Myocyte (in vitro differentiated cells): ENCODE data around the gene COL5A3. TPM values are rescaled to one million over a fixed set of nuclear protein-coding genes. Genes with fewer than 3 reads are reported as not detected.
"Not testable (repeated sequence)": the region's sequence is repeated elsewhere in the genome, so short reads cannot be mapped to it uniquely, and the experiment has no call there.

Experiments used
- DNase-seq: peaks from one replicate; pipeline ENCODE4 v3.0.0-alpha.2; 2012; ENCODE audit warnings: low read depth
- total RNA-seq: library from RNA; depleted of rRNA; stranded (reverse); fragments of >200 nt; gene quantifications from 2 replicates; pipeline ENCODE4 v1.2.3, GENCODE V29; 2014

Gene COL5A3
- total RNA-seq, 1 donor from 2014 or later = 75.3 TPM

DNA sequence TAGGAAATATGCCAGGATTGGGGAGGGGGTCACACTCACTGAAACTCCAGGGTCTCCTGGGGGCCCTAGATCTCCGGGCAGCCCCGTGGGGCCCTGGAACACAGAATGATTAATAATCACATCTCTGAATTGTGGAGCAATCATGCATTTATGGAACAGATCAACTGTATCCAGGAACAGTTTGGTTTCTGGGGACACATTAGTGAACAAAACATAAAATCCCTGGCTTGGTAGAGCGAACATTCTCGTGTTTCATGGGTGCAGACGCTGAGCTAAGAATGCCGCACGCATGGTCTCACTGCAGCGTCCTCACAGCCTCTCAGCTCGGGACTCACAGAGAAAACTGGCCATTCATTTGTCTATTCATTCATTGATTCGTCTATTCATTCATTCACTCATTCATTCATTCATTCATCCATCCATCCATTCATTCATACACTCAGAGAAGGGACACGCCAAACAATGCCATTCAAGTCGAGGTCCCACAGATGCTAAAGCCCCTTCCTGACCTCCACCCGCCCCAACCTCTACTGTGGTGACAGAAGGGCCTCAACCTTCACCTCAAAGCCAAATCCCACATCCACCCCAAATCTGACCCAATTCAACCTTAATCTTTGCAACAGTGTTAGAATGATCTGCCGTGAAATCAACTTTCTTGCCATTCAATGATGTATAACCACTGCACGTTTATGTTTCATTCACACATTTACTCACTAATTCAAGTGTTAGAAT, 39.0 kb downstream of the COL5A3 start:
- no peak for DNase-seq

DNA sequence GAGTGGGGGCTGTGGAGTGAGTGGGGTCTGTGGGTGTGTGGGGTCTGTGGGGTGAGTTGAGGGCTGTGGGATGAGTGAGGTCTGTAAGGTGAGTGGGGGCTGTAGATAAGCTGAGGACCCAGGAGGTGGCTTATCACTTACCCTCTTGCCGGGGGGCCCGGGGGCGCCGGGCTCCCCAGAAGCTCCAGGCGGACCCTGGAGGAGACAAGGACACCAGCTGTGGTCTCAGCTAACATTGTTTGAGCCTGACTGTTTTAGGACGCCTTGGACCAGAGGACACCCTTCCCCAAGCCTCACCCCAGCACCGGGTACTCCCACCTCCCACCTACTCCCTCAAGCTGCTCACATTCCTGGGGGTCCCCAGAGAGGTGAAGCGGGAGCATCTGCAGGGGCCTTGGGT, 39.8 kb downstream of the COL5A3 start:
- no peak for DNase-seq

DNA sequence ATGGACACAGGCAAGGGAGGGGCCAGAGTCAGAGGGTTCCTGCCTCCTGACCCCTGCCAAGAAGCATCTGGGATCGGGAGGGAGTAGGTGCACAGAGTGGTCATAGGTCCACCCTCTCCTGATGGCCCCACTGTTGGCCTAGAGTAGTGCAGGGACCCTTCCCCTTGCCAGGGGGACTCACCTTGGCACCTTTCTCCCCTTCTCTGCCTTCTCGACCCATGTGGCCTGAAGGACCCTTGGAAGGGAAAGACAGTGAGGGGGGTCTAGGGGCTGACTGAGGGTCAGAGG, 40.7 kb downstream of the COL5A3 start:
- no peak for DNase-seq

DNA sequence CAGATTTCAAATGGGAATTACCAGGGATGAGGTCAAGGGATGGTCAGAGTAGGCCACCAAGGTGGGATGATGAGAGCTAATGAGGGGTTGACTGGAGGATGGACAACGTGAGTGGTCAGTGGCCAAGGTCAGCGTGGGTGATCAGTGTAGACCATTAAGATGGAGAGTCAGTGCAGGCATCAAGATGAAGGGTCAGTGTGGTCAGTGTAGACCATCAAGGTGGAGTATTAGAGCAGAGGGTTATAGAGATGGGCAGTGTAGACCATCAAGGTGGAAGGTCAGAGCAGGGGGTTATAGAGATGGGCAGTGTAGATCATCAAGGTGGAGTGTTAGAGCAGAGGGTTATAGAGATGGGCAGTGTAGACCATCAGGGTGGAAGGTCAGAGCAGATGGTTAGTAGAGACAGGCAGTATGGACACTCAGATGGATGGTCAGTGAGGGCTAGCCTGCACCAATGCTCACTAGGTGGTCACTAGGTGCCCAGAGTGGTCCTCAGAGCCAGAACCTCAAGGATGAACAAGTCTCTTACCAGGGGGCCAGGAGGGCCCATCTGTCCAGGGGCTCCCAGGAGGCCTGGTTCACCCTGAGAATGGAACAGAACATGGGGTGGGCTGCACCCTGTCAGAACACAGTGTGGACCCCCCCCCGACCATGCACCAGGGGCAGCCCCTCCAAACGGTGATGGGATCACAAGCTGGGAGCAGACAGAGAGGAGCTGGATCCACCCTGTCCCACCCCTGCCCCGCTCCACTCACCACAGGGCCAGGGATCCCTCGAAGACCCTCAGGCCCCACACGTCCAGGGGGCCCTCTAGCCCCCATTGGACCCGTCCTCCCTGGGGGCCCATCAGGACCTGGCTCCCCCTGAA, 41.2 kb downstream of the COL5A3 start:
- no peak for DNase-seq

DNA sequence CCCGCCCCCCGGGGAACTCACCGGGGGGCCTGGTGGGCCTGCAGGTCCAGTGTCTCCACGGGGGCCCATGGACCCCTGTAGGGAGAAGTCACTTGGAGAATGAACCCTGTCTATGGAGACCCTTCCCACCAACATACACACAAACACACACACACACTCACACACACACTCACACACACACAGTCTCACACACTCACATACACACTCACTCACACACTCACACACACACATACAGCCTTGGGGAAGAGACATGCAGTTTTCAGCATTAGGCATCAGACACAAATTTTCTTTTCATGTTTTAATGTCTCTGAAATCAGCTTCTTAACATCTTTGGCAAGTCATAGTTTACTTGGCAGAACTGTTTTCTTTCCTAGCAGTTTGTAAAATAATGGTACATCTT, 43.0 kb downstream of the COL5A3 start:
- DNase-seq = no peak

DNA sequence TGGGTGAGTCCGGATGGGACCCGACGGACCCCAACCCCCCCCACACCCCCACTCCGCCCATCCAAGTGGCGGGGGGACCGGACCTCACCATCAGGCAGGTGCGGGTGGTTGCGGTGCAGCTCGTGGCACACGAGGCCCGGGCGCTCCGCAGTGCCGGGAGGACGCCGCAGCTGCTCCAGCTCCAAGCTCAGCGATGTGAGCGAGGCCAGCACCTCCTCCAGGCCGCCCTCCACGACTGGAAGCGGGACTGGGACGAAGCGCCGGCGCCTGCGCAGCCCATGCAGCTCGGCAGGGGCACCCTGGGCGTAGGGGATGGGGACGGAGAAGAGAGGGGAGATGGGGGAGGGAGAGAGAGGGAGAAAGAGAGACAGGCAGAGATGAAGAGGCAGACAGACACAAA, 43.9 kb downstream of the COL5A3 start:
- DNase-seq = no peak

DNA sequence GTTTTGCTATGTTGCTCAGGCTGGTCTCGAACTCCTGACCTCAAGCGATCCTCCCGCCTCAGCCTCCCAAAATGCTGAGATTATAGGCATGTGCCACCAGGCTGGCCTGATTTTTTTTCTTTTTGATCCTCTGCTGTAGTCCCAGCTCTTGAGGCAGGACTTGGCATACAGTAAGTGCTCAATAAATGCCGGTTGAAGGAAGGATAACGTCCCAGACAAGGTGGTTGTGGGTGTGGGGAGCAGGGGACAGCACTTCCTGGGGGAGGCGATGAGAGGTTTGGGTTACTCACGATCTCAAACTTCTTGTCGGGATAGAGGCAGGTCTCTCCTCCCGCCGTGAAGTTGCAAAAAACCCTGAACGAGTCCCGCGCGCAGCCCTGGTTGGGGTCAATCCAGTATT, 44.3 kb downstream of the COL5A3 start:
- DNase-seq = no peak

DNA sequence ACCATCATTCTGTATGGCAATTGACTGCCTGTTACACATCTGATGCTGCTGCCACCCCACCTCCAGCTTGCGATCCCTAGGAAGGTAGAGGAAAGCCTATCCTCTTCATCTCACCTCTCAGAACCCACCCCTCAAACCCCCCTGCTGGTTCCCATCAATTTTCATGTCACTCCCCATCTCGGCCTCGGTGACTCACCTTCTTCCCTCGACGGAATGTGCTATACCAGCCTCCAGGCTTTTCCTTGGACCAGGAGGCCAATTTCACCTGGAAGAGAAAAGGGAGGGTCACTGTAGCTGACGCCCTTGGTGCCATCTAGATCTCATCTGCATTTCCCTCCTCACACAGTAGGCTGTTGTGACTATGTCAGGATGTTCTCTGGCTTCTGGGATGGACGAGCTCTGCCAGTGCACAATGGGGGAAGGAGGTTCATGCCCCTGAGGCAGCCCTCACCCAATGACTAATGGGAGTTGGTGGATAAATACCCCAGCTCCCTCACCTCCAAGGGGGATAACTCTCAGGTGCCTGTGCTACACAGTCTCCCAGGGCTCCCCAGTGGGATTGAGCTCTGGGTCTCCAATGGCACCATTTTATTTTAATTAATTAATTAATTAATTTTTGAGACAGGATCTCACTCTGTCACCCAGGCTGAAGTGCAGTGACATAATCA, 47.5 kb downstream of the COL5A3 start:
- DNase-seq = no peak

DNA sequence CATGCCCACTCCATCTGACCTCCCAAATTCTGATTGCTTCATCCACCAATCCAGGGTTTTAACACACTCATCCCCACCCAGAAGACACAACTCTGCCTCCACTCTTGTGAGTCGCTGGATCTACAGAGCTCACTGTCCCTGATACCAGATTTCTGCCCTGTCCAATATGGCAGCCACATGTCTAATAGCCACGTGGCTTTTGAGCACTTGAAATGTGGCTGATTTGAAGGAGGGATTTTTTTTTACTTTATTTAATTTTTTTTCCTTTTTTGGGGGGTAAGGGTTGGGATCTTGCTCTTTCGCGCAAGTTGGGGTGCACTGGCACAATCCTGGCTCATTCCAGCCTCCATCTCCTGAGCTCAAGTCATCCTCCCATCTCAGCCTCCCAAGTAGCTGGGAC, 49.2 kb downstream of the COL5A3 start:
- no peak for DNase-seq

DNA sequence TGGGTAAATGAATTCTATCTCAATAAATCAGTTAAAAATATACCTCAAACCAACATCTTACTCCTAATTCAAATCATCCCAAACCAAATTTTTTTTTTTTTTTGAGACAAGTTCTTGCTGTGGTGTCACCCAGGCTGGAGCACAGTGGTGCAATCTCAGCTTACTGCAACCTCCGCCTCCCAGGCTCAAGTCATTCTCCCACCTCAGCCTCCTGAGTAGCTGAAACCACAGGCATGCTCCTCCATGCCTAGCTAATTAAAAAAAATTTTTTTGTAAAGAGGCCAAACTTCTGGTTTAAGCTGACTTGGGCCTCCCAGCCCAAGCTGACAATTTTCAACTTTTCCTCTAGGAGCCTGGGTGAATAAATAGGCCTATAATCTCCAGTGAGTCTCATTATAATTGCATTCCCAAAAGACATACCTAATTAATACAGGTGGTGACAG, 51.9 kb downstream of the COL5A3 start:
- DNase-seq = peak; percentile 43

DNA sequence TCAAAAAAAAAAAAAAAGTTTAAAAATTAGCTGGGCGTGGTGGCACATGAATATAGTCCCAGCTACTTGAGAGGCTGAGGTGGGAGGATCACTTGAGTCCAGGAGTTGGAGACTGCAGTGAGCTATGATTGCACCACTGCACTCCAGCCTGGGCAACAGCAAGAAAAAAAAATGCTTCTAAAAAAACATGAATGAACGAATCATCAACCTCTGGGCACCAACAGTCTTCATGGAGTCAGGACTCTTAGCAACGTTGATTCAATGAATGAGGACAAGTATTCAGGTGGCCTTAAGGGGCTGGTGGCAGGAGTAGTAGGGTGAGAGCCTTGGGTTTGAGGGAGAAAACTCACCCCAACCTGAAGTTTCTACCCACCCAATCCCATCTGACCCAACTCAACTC, 53.3 kb downstream of the COL5A3 start:
- no peak for DNase-seq

DNA sequence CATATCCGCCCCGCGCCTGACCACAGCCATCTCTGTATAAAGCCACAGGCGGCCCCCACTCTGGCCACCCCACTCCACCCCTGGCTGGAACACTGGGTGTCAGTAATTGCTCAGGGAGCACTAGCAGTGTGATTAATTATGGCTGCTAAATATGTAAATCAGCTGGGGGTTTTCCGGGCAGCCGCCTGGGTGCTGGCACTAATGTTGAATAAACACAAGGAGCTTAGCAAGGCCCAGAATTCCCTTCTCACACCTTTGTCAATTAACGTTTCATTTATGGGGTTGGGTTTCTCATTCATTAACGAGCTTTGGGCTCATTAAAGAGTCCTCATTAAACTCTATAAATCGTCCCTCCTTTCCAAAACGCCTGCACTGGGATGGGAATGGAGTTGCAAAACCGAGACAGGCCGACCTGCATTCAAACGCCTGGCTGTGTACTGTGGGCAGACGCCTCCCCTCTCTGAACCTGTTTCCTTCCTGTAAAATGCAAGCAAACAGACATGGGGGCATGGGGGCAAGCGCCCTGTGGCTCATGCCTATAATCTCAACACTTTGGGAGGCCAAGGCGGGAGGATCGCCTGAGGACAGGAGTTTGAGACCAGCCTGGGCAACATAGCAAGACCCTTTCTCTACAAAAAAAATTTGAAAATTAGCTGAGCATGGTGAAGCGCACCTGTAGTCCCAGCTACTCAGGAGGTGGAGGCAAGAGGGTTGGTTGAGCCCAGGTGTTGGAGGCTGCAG, 56.3 kb downstream of the COL5A3 start:
- DNase-seq = no peak

DNA sequence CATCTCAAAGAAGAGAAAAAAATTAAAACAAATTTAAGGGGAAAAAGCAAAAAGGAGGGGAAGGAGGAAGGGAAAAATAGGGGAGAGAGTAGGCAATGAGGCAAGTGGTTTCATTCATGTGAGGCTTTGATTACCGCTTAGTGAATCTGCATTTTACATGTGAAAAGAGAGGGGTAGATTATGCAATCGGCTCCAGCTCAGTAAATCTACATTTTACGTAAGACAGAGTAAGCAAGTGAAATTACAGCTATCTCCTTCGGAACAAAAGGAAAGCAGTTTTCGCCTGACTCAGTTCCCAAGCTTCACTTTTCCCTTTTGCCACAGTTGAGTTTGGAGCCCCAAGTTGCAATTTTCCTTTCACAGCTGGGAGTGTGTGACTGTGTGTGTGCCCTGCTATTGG, 58.0 kb downstream of the COL5A3 start:
- no peak for DNase-seq

DNA sequence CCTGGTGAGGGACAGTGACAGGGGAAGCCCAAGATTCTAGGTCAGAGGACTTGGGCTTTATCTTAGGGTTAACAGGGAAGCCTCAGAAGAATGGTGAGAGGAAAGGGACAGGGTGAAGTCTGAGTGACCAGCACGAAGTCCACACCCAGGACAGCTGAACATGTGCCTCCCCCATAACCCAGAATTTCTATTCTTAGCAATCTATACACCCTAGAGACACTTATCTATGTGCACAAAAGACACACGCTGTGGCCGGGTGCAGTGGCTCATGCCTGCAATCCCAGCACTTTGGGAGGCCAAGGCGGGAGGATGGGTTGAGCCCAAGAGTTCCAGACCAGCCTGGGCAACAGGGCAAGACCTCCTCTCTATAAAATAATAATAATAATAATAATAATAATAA, 62.9 kb downstream of the COL5A3 start:
- peak; percentile 41 for DNase-seq

DNA sequence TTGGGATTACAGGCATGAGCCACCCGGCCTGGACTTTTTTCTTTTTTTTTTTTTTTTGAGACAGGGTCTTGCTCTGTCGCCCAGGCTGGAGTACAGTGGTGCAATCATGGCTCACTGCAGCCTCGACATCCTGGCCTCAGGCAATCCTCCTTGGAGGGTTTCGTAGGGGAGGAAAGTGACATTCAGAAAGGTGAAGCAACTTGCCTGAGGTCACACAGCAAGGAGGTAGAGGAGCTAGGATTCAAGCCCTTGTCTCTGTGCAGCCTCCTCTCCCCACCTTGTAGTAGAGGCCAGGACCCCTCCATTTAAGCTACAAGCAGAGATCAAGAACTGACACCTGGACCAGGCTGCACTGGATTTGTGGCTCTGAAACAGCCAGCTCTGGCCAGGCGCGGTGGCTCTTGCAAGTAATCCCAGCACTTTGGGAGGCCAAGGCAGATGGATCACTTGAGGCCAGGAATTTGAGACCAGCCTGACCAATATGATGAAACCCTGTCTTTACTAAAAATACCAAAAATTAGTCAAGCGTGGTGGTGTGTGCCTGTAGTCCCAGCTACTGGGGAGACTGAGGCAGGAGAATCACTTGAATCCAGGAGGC, 63.7 kb downstream of the COL5A3 start:
- not testable (repeated sequence) for DNase-seq

DNA sequence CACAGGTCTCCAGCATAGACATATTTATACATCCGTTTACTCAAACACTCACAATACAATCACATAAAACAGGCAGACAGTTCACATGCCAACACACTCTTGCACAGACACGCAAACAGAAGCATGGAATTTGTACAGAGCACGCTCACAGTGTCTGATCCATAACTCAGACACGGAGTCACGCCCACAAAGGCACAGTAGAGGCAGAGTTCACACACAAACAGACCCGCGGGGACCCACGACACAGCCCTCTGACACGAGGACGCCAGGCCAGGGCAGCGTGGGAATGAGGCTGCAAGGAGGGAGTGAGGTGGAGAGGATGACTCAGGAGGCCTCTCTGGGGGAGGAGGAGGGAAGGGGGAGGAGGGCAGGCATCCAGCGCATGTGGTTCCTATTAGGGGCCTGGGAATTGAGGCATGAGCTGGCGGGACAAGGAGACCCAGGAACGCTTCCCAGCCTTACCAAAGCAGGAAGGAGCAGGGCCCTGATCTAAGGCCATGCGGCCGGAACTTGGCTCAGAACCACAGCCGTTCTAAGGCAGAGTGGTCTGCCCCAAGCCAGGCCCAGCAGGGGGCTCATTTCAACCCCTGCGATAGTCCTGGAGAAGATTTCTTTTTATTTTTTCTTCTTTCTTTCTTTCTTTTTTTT, 64.9 kb downstream of the COL5A3 start:
- DNase-seq = peak; percentile 94

DNA sequence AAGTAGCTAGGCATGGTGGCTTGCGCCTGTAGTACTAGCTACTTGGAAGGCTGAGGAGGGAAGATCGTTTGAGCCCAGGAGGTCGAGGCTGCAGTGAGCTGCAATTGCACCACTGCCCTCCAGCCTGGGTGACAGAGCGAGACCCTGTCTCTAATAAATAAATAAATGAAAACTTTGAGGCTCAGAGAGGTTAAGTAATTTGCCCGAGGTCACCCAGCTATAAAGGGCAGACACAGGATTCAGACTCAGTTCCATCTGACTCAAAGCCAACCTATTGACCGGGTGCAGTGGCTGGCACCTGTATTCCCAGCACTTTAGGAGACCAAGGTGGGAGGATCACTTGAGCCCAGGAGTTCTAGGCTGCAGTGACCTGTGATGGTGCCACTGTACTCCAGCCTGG, 66.6 kb downstream of the COL5A3 start:
- no peak for DNase-seq

DNA sequence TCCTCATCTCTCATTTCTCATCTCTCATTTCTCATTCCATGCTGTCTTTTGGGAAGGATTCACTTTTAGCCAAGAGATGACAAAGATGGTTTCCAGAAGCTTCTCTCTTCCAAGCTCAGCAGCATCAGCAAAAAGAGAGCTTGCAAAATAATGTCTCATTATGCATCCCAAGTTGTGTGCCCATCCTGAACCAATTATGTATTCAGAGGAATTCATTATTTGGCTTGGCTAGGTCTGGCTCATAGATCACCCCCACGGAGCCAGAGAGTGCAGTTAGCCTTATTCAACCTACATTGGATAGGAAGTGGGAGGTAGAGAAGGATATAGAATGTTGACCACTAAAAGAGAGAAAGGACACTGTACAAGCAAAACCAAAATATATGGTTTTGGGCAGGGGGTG, 68.6 kb downstream of the COL5A3 start:
- no peak for DNase-seq

DNA sequence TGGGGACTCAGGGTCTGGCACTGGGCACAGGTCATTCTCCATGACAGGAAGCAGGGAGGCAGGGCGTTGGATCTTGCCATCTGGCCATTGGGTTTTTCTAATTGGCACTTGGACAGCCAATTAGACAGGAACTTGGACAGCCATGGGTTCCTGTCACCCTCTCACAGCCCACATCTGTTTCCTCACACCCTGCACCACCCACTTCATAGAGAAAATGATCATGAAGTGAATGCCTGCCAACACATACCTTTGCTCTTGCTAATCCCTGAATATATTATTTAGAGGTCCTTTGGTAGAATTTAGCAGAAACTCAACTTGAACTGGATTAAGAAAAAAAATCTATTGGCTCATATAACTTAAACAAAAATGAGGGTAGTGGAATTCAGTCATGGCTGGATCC, 69.1 kb downstream of the COL5A3 start:
- DNase-seq = no peak

DNA sequence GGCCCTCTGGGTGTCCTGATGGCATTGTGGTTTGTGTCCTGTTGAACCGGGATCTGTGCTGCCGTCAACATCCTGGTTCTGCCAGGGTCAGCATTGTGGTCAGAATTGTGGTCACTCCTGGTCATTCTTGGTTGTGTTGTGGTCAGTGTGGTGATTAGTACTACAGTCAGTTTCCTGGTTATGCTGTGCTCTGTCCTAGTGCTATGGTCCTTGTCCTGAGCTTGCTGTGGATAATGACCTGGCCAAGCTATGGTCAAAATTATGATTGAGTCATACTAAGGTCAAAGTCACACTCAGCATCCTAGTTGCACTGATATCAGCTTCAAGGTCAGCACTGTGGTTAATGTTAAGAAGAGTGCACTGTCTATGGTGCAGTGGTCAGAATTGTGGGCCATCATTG, 69.5 kb downstream of the COL5A3 start:
- no peak for DNase-seq
